ENCODE data around the gene SLC18A3. TPM values are rescaled to one million over a fixed set of nuclear protein-coding genes. Genes with fewer than 3 reads are reported as not detected.

Gene SLC18A3
- total RNA-seq, 1 donor from 2014 or later = not detected

DNA sequence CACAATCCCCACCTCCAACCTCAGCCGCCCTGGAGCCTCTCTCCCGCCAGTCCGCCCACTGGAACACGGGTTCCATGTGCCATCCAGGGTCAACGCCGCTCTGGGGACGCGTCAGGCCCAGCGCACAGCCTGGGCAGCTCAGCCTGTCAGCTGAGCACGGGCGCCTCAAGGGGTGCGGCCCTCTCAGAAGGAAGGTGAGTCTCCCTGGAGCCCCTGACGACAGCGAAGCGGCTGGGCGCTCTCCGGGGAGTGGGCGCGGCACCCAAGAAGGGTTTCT is 1.2 kb upstream of the SLC18A3 start:
- no peak for ATAC-seq
- DNase-seq (ENCODE audit: missing footprints) = no peak
- intact Hi-C loops (cut with DNase I) = no loop called here

DNA sequence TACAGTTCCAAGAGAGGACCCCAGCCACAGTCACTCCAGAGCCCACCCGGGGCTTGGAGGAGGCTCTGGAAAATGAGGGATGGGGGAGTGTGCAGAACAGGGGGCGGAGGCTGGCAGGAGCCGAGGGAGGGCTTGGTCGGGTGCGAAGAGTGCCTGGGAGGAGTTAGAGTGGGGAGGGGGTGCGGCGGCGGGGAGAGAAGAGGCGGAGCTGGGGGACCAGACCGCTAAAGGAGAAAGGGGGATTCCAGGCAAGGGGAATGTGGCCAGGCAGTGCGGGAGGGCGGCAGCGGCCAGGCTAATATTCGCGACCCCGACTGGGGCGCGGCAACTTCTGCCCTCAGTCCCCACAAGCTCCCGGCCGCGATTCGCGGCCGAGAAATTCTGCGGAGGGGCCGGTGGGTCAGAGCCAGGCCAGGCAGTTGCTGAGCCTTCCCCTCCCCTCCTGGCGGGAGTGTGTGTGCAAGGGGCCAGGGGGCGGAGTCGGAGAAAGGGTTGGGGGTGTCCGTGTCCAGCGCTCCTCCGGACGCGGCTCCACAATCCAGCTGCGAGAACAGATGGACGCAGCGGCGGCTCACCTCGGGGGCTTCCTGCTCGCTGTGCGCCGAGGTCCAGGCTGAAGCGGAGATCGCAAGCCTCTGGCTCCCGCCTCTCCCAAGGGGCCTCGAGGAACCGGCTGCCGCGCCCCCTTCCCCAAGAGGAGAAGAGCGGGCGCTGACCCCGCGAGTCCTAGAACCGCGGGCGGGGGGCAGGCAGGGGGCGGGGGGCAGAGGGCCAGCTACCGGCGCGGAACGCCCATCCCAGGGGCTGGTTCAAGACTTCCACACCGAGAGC is 612 bp upstream of the SLC18A3 start:
- intact Hi-C loops (cut with DNase I) = no loop called here
- ATAC-seq = no peak
- DNase-seq (ENCODE audit: missing footprints) = no peak

DNA sequence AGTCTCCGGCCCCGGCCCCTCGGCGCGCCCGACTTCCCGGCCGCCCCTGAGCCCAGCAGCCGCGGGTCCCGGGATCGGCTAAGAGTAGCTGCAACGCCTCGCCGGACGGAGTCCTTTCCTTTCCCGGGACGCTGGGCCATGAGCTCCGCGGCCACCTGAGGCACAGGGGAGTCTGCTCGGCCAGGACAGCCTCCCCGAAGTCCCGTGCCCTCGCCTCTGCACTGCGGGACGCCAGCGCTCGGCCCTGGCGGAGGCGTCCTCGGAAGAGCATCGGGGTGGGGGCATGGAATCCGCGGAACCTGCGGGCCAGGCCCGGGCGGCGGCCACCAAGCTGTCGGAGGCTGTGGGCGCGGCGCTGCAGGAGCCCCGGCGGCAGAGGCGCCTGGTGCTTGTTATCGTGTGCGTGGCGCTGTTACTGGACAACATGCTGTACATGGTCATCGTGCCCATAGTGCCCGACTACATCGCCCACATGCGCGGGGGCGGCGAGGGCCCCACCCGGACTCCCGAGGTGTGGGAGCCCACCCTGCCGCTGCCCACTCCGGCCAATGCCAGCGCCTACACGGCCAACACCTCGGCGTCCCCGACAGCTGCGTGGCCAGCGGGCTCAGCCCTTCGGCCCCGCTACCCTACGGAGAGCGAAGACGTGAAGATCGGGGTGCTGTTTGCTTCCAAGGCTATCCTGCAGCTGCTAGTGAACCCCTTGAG is 502 bp downstream of the SLC18A3 start:
- ATAC-seq (no peak), DNase-seq (ENCODE audit: missing footprints) (no peak)
- intact Hi-C loops (cut with DNase I) = no loop called here

DNA sequence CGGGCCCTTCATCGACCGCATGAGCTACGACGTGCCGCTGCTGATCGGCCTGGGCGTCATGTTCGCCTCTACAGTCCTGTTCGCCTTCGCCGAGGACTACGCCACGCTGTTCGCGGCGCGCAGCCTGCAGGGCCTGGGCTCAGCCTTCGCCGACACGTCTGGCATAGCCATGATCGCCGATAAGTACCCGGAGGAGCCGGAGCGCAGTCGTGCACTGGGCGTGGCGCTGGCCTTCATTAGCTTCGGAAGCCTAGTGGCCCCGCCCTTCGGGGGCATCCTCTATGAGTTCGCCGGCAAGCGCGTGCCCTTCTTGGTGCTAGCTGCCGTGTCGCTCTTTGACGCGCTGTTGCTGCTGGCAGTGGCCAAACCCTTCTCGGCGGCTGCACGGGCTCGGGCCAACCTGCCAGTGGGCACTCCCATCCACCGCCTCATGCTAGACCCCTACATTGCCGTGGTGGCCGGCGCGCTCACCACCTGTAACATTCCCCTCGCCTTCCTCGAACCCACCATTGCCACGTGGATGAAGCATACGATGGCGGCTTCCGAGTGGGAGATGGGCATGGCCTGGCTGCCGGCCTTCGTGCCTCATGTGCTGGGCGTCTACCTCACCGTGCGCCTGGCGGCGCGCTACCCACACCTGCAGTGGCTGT is 1.2 kb downstream of the SLC18A3 start:
- no peak for DNase-seq (ENCODE audit: missing footprints)
- no peak for ATAC-seq
- intact Hi-C loops (cut with DNase I) = no loop called here

DNA sequence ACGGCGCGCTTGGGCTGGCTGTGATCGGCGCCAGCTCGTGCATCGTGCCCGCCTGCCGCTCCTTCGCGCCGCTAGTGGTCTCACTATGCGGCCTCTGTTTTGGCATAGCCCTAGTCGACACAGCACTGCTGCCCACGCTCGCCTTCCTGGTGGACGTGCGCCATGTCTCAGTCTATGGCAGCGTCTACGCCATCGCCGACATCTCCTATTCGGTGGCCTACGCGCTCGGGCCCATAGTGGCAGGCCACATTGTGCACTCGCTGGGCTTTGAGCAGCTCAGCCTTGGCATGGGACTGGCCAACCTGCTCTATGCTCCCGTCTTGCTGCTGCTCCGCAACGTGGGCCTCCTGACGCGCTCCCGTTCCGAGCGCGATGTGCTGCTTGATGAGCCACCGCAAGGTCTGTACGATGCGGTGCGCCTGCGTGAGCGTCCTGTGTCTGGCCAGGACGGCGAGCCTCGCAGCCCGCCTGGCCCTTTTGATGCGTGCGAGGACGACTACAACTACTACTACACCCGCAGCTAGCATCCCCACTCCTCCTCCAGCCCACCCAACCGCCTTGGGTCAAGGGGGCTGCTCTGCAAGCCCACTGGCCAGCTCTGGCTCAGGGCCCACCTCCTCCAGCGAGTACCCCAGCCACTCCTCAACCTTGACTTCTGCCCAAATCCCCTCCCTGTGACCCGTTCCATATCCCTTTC is 1.9 kb downstream of the SLC18A3 start:
- no peak for DNase-seq (ENCODE audit: missing footprints)
- no peak for ATAC-seq
- intact Hi-C loops (cut with DNase I) = no loop called here

DNA sequence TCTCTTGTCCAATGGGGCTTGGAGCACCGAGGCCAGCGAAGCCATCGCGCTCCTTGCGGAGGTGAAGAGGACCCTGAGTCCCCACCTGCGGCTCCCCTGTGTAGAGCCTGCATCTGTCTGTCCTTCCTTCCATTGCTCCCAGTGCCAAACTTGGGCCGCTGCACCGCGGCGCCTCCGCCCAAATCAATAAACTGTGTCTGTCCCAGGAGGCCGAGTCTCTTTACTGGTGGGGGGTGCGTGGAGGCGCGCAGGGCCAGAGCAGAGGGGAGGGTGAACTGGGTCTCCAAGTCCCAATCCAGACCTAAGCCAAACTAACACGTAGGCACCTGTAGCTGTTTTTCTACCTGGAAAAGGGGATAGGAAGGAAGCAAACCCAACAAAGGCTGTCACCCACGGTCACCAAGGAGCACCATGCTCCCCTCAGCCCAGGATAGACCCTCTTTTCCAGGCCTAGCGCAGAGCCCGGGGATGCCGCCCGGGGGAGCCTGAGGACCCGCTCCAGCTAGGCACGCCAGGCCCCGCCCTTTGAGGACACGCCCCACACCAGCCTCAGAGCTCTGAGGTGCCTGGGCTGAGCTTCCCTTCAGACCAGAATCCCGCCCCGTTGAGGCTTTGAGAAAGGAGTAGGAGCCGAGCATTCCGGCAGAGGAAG is 2.5 kb downstream of the SLC18A3 start:
- no peak for ATAC-seq
- DNase-seq (ENCODE audit: missing footprints) = no peak
- intact Hi-C loops (cut with DNase I) = no loop called here

DNA sequence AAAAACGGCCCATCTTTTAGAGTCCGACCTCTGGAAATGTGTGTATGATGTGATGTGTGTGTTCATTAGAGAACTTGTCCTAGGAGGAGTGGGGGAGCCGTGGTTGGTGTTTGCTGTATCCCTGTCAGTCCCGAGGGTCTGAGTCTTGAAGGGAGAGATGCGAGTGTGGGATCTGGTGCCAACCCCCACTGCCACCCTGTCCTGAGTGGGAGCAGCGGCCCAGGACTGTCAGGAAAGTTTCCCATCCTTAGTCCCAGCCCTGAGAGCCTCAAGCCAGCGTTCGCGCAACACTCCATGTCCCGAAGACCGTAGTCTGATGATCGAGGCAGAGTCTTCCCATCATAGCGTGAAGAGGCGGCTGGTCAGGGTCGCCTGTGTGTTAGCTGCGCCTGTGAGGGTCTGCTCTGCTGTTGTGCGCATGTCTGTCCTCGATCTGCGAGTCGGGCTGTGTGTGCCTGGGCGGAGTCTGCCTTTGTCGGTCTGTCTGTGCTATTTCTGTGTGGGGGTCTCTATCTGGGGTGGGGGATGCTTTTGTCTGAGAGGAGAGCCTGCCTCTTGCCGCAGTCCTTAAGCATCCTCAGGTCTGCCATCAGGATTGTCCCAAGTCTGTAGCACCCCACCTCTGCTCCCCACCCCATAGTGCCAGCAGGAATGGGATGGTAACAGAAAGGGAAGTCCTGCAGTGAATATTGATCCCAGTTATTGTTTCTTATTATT is 3.2 kb downstream of the SLC18A3 start:
- DNase-seq (ENCODE audit: missing footprints) (no peak), ATAC-seq (no peak)
- intact Hi-C loops (cut with DNase I) = no loop called here

DNA sequence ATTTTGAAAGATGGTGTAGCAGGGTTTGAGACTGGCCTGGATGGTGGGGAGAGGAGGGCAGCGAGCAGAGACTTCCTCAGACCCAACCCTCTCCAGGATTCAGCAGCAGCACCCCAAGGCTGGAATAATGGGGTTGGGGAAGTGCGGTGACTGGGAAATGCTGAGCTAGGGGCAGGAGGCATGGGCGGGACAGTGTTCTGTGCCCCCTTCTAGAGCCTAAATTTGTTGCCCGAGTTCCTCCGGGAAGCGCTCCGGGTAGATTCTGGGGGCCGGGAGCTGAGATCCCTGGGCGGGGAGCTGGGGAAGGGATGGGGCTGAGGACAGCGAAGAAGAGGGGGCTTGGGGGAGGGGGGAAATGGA is 3.8 kb downstream of the SLC18A3 start, which contains the start of gene CHAT:
Gene CHAT, plus strand, starts transcription at position 156 of the 360 bp plus-strand sequence. Its CDS starts 153 bp downstream, at position 309.
- intact Hi-C loops (cut with DNase I) = no loop called here
- DNase-seq (ENCODE audit: missing footprints) (no peak), ATAC-seq (no peak)

DNA sequence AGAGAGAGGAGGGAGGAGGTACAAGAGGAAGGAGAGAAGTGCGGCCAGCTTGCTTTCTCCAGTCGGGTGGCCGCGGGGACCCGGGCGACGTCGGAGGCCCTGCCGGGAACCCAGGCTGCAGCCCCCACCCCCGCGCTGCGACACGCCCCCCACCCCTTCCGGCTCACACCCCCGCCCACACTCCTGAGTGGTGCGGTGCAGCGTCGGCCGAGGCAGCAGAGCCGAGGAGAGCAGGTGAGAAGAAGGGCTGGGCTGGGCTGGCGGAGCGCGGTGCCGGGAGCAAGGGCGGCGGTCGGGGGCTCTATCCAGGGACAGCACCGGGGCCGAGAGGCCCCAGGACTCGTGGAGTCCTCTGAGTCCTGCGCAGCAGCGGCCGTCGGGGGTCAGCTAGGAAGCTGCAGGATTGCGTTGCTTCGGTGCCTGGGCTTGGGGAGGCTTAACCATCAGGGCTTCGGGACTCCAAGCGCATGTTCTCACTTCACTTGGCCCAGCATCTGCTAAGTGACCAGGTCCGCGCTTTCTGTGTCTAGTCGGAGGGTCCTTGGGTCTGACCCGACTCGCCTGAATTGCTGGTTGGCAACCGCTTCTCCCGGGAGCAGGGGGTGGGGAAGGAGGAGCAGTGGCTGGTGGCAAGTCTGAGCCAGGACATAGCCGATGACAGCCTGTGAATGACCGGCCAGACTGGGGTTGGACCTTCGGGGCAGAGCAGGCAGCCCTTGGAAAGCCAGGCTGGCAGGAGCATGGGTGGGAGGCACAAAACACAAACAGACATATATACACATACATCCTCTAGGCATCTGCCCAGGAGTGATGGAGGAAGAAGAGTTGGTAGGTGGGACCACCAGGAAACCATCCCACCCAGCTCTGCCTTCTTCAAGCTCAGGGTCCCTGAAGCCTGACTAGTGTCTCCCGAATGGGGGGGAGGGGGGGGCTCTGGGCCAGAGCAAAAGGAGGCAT is 4.4 kb downstream of the SLC18A3 start:
- intact Hi-C loops (cut with DNase I) = no loop called here
- DNase-seq (ENCODE audit: missing footprints) (no peak), ATAC-seq (no peak)

DNA sequence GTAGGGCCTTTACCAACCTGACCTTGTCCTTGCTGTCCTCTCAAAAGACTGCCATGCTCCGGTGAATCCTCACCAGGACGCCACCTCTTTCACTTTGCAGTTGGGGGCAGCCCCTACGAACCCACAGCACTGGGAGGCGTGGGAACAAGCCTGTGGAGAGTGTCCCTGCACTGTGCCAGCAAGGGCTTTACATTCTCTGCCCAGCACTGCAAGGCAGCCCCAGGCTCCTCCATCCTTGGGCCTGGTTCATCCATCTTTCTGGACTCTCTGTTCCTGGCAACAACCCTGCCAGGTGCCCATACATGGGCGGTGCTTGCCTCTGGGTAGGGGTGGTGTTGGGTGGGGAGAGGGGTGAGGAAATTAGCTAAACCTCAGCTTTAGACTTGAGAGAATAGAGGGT is 5.1 kb downstream of the SLC18A3 start:
- DNase-seq (ENCODE audit: missing footprints) = no peak
- intact Hi-C loops (cut with DNase I) = no loop called here
- no peak for ATAC-seq

DNA sequence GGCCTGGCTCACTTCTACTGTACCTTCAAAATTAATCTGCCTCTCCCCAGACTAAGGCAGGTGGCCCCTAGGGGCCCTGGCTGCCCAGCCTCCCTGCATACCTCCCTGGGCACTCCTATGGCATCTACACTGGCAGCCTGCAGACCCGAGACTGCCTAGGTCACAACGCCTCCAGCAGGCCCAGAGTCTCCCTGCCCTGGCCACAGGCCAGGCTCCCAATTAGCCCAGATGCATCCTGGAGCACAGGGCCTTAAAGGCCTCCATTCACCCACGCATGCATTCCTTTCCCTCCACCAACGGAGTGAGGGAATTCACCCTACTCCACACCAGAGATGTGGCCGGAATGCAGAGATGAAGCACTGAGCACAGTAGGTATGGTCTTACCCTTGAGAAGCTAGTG is 5.6 kb downstream of the SLC18A3 start:
- intact Hi-C loops (cut with DNase I) = no loop called here
- DNase-seq (ENCODE audit: missing footprints) = no peak
- ATAC-seq = no peak

DNA sequence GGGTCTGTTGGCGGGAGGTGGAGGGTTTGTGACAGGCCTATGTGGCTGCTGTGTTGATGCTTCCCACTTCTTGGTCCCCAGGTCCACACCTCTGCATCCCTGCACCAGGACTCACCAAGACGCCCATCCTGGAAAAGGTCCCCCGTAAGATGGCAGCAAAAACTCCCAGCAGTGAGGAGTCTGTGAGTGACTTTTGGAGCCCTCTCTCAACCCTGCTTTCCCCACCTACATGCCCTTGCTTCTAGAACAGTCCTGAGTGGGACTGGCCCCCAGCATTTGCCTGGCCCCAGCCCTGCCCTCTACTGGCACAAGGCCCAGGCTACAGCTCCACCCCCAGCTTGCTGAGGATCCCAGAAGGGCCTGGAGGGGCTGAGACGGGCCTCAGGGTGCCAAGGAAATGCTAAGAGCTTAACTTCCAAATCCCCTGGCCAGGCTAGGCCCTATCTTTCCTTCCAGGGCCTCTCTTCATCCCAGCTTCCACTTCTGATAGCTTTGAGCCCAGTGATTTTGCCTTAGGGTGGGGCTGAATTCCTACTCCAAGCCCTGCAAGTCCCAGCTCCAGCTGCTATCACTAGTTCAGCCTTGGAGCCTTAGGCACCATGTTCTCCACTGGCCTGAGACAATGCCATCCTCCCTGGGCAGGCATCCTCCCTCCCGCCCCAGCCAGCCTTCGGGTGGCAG is 6.5 kb downstream of the SLC18A3 start:
- no peak for ATAC-seq
- intact Hi-C loops (cut with DNase I) = no loop called here
- DNase-seq (ENCODE audit: missing footprints) = no peak

DNA sequence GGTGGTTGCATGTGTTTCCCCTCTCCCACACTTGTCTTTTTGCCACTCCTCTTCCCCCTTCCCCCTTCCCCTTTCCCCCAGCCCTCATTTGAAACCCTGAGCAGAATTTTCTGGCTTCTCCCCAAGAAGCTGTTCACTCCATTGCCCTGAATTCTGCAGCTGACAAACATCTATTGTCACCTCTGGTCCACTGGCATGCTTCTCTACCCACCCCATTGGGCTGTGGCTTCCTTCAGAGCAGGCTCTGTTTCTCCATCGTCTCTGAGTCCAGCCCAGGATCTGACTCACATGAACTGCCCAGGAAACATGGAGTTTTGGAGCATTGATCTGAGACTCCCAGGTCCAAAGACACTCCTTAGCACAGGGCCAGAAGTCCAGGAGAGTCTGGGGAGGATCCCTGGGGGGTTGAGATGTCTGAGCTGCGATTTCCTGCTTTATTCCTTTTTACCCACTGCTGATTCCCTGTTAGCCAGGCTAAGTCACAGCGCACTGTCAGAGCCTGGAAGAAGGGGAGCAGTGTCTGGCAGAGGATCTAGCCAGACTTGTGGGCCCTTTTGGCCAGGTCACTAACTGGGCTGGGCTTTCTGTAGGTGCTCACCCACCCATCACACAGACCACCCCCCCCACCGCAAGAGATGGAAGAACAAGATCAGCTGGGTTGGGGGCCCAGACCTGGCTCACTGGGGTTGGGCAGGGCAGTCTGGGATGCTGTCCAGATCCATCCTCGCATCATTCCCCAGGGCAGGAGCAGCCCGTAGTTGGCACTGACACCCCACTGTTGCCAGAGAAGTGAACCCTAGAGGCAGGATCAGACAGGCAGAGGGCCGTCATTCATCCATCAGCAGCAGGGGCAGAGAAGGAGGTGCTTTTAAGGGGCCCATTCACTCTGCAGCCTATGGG is 7.3 kb downstream of the SLC18A3 start:
- DNase-seq (ENCODE audit: missing footprints) (no peak), ATAC-seq (no peak)
- intact Hi-C loops (cut with DNase I) = no loop called here

DNA sequence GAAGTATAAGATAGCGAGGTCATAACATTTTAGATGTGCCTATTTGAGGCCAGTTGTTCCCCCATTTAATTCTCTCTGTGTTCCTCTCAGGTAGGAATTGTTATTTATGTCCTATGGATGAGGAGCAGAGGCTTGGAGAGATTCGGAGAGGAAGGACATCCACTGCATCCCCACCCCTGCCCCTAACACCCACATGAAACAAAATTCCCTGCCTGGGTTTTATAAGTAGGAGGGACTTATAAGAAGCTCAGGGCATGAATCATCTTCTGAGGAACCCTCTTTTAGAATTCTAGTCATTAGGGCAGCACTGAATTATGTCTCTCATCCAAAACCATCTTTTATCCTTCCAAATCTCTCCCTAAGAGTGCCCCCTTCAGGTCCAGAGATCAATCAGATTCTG is 8.7 kb downstream of the SLC18A3 start:
- no peak for DNase-seq (ENCODE audit: missing footprints)
- intact Hi-C loops (cut with DNase I) = no loop called here
- no peak for ATAC-seq

DNA sequence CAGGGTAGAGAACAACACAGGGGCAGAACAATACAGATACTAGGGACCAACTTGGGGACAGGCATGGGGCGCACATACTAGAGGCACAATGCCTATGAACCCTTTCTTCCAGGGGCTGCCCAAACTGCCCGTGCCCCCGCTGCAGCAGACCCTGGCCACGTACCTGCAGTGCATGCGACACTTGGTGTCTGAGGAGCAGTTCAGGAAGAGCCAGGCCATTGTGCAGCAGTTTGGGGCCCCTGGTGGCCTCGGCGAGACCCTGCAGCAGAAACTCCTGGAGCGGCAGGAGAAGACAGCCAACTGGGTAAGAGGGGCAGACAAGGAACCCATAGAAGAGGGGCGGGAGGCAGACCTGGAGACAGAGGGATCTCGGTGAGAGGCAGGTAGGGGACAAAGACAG is 9.5 kb downstream of the SLC18A3 start:
- DNase-seq (ENCODE audit: missing footprints) (no peak), ATAC-seq (no peak)
- intact Hi-C loops (cut with DNase I) = no loop called here

DNA sequence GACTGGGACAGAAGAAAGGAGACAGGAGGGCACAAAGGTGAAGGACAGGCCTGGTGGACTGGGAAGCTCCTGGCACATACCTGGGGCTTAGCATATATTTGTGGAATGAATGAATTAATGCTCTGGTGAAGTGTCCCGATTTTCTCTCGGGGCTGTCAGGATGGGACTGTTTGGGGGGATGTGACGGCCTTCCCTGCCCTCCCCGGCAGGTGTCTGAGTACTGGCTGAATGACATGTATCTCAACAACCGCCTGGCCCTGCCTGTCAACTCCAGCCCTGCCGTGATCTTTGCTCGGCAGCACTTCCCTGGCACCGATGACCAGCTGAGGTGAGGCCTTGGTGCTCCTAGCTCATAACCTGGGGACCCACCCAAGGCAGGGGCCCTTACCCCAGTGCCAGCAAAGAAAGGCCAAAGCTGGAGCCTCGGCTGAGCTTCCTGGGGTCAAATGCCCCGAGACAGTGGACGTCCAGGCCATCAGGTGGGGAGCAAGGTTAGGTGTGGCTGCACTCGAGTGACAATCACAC is 10.2 kb downstream of the SLC18A3 start:
- intact Hi-C loops (cut with DNase I) = no loop called here
- DNase-seq (ENCODE audit: missing footprints) = no peak
- no peak for ATAC-seq

Data from Right ventricle myocardium inferior (tissue), 1 donor.